Activated T-helper 2 cell treated with anti-CD3 and anti-CD28 coated beads, Interferon-gamma antibody, Interleukin-2, Interleukin-4, amounts not matched to agents 10 μg/mL and 5 μg/mL and 100 μg/mL, durations not matched to agents 14 hours and 24 hours and 36 hours (primary cell): Measurements from ENCODE around the gene SLC15A1. TPM values are rescaled to one million over a fixed set of nuclear protein-coding genes. Genes with fewer than 3 reads are reported as not detected.

ENCODE experiments used
- DNase-seq: peaks from one replicate; pipeline ENCODE4 v3.0.0; 2021; ENCODE audit warnings: low spot score
- H3K27ac Mint-ChIP-seq: one replicate; pipeline ENCODE4 v1.8.0; 2021; ENCODE audit warnings: mixed read lengths
- H3K27me3 Mint-ChIP-seq: one replicate; pipeline ENCODE4 v1.8.0; 2021; ENCODE audit warnings: low read depth, mixed read lengths
- H3K36me3 Mint-ChIP-seq: one replicate; pipeline ENCODE4 v1.8.0; 2021; ENCODE audit warnings: low read depth, mixed read lengths
- H3K4me1 Mint-ChIP-seq: one replicate; pipeline ENCODE4 v1.8.0; 2021; ENCODE audit warnings: low read depth, mixed read lengths
- H3K4me3 Mint-ChIP-seq: one replicate; pipeline ENCODE4 v1.8.0; 2021; ENCODE audit warnings: low read depth, mild to moderate bottlenecking, moderate library complexity, mixed read lengths
- H3K9me3 Mint-ChIP-seq: one replicate; pipeline ENCODE4 v1.8.0; 2021; ENCODE audit warnings: mixed read lengths
- intact Hi-C: fragments of 100-400 bp; cut with micrococcal nuclease; formaldehyde crosslinking; loops from one replicate; pipeline ENCODE4 v1.15.1; 2023
- total RNA-seq: library from RNA; stranded (reverse); gene quantifications from 2 replicates; pipeline ENCODE4 v1.2.3, GENCODE V29; 2022

The SLC15A1 gene
- total RNA-seq, 1 donor from 2014 or later, result not detected

GRCh38 chr13:98675066-98675465 lies 77.4 kb downstream of the SLC15A1 start:
- Mint-ChIP-seq H3K27me3 (peaks cover 8% of the 10 kb centered on the region), H3K27ac (no peak overlapping the region), H3K36me3 (no peaks in the 10 kb centered on the region), H3K4me3 (no peak overlapping the region), H3K9me3 (no peaks in the 10 kb centered on the region), H3K4me1 (no peaks in the 10 kb centered on the region)
- intact Hi-C loops, result no loop called here
- no peak for DNase-seq

DNA sequence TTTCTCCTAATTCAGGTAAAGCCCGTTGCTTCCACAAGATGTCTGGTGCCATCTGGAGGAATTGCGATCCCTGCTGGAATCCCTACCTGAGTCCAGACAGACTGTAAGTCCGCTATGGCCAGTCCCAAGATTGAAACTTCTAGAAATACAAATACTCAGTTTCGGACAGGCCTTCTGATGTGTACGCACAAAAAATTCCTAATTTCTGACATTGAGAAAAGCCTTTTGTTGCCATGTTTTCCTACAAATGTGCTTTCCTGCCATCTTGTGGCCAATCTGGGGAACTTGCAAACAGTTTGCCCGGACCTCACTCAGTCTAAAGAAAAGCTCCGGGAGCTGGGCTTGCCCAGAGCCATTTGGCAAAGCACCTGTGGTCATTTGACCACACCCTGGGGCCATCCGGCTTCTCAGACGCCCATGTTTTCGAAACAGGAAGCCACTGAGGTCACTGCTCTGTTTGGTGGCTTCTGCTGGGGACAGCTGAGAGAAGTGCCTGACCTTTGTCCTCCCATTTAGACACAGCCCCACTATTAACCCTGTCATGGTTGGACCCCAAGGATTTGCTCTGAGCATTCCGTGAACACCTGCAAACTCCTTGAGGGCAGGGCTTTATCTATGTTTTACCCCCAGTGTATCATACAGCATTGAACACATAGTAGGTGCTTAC lies 79.4 kb downstream of the SLC15A1 start:
- Mint-ChIP-seq H3K9me3 (no peaks in the 10 kb centered on the region), H3K27ac (no peak overlapping the region), H3K4me3 (no peak overlapping the region), H3K27me3 (peaks cover 14% of the 10 kb centered on the region), H3K4me1 (no peaks in the 10 kb centered on the region), H3K36me3 (no peaks in the 10 kb centered on the region)
- peak; percentile 23 for DNase-seq
- intact Hi-C loops, result loop anchor here (1.0 to 5.0 kb wide), 2 partner anchors 228 to 816 kb away; no protein-coding TSS in a partner anchor

DNA sequence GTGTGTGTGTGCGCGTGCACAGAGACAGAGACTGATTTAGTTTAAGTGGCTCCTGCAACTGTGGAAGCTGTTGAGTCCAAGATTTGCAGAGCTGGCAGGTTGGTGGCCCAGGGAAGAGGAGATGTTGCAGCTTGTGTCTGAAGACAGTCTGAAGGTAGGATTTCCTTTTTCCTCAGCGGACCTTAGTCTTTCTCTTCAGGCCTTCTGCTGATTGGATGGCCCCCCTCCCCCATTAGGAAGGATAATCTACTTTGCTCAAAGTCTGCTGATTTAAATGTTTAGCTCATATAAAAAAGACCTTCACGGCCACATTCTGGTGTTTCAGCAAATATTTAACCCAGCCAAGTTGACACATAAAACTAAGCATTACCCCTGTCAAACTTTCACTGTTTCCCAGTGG lies 84.3 kb downstream of the SLC15A1 start:
- Mint-ChIP-seq H3K36me3 (no peaks in the 10 kb centered on the region), H3K4me3 (no peak overlapping the region), H3K27ac (no peak overlapping the region), H3K9me3 (no peaks in the 10 kb centered on the region), H3K27me3 (peaks cover 31% of the 10 kb centered on the region), H3K4me1 (peaks cover 18% of the 10 kb centered on the region)
- intact Hi-C loops, result no loop called here
- DNase-seq, result no peak

GRCh38 chr13:98665638-98665995 lies 86.9 kb downstream of the SLC15A1 start:
- H3K9me3 Mint-ChIP-seq, result no peaks in the 10 kb centered on the region
- H3K27ac Mint-ChIP-seq, result no peak overlapping the region
- H3K4me3 Mint-ChIP-seq, result no peak overlapping the region
- intact Hi-C loops, result loop anchor here (2.0 kb wide), 2 partner anchors 91 to 691 kb away; no protein-coding TSS in a partner anchor
- H3K4me1 Mint-ChIP-seq, result peaks cover 18% of the 10 kb centered on the region
- H3K27me3 Mint-ChIP-seq, result peaks cover 35% of the 10 kb centered on the region
- no peaks in the 10 kb centered on the region for H3K36me3 Mint-ChIP-seq
- DNase-seq, result no peak

DNA sequence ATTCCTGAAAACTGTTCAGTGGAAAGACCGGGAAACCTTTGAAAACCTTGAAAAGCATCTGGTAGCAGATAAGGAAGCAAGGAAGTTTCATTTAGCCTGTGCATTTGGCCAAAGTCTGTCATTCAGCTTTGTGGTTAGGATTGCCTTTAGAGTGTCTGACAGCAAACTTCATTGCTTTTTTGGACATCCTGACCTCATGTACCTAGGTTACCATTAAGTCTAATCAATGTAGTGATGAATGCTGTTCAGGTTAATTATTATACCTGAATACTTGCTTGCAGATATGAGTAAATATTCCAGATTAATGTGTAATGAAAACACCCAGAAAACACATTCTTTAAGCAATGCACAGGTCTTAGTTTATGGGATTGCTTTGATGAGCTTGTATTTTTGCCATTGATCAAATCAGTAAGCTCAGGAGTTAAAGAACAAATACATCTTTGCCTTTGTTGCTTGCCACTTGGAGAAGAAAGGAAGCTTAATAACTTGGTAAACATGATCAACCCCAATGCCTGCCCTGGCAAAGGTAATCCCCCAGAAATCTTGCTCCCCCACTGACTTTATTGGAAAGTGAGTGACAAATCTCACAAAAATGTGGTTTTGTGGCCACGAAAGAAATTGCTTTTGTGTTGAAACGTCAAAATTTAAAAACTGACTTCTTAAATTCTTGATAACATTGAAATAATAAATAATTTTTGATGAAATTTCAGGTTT lies 87.4 kb downstream of the SLC15A1 start:
- Mint-ChIP-seq H3K4me1 (peaks cover 18% of the 10 kb centered on the region), H3K27ac (no peak overlapping the region), H3K4me3 (no peak overlapping the region), H3K36me3 (no peaks in the 10 kb centered on the region), H3K9me3 (no peaks in the 10 kb centered on the region), H3K27me3 (peaks cover 33% of the 10 kb centered on the region)
- intact Hi-C loops, result loop anchor here (1.0 to 2.0 kb wide), 4 partner anchors 69 to 690 kb away; no protein-coding TSS in a partner anchor
- no peak for DNase-seq

- intact Hi-C loops, result loop anchor here (1.0 to 2.0 kb wide), 4 partner anchors 68 to 690 kb away; no protein-coding TSS in a partner anchor
- Mint-ChIP-seq H3K9me3 (no peaks in the 10 kb centered on the region), H3K27ac (no peak overlapping the region), H3K27me3 (peaks cover 31% of the 10 kb centered on the region), H3K36me3 (no peaks in the 10 kb centered on the region), H3K4me1 (peaks cover 18% of the 10 kb centered on the region), H3K4me3 (no peak overlapping the region)
- no peak for DNase-seq
Measured at GRCh38 chr13:98664510-98664909, 88.0 kb downstream of the SLC15A1 start.

DNA sequence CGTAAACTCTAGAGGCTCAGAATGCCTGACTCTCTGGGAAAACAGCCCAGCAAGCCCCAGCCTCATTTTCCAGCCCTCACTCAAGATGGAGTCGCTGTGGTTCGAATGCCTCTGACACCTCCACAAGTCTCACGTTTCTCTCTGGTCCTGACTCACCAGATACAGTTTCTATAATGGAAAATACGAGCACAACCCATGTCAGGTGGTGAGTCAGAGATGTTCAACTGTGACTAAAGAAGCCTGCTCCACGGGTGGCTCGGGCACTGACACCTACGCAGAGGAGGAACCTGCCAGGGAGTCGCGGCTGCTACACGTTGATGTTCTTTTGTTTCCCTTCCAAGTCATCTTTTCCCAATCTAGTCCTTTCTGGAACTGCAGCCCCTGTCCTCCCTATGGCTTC lies 88.4 kb downstream of the SLC15A1 start:
- peak; percentile 18 for DNase-seq
- Mint-ChIP-seq H3K9me3 (no peaks in the 10 kb centered on the region), H3K36me3 (no peaks in the 10 kb centered on the region), H3K27ac (peak overlapping the region; percentile 58), H3K4me3 (no peak overlapping the region), H3K4me1 (peaks cover 18% of the 10 kb centered on the region), H3K27me3 (peaks cover 27% of the 10 kb centered on the region)
- intact Hi-C loops, result loop anchor here (1.0 to 2.0 kb wide), 4 partner anchors 68 to 689 kb away; no protein-coding TSS in a partner anchor

DNA sequence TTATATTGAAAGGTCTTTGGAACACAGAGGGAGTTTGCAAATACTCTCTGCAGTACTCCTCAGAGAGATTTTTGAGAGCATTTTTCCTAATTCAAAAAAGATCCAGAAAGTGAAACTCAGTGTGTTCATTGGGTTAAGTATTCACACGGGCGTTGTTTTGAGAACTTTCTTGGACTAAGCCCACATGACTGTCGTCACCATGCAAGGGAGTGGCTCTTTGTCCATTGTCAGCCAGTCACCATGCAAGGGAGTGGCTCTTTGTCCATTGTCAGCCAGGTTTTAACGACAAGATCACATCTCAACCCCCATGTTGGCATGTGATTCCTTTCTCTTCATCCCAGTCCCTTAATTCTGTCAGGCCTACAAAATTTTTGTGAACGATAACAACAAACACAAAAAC lies 94.3 kb downstream of the SLC15A1 start:
- peaks cover 2% of the 10 kb centered on the region for H3K4me1 Mint-ChIP-seq

DNA sequence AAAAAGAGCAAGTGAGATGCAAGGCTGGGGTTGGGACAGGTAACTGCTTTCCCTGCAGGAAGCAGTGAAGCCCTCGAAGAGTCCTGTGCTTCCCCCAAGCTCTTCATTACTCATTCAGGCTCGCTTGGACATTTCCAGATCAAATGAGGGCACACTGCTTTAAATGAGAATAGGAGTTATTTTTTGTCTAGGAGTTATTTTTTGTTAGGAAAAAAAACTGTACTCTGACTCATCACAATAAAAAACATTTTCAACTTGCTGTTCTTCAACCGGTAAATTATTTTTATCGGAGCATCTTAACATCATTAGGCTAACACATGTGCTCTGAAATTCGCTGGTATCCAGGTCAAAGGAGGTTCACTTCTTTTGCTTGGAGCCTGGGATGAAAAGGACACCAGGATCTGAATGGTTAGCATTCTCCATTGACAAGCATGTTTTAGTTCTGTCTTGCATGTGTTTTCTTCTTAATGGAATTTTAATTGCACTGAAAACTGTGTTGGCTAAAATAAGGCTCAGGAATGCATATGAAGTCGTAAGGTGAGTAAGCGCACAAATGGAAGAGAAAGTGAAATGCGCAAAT lies 94.9 kb downstream of the SLC15A1 start:
- intact Hi-C loops, result no loop called here
- peaks cover 2% of the 10 kb centered on the region for H3K4me1 Mint-ChIP-seq
- no peaks in the 10 kb centered on the region for H3K9me3 Mint-ChIP-seq
- peaks cover 9% of the 10 kb centered on the region for H3K27me3 Mint-ChIP-seq
- no peak overlapping the region for H3K27ac Mint-ChIP-seq
- no peak for DNase-seq
- H3K36me3 Mint-ChIP-seq, result no peaks in the 10 kb centered on the region
- no peak overlapping the region for H3K4me3 Mint-ChIP-seq

More for the DNA sequence above, 94.3 kb downstream of the SLC15A1 start:
- Mint-ChIP-seq H3K27me3 (peaks cover 9% of the 10 kb centered on the region), H3K4me3 (no peak overlapping the region), H3K36me3 (no peaks in the 10 kb centered on the region), H3K27ac (no peak overlapping the region), H3K9me3 (no peaks in the 10 kb centered on the region)
- intact Hi-C loops, result no loop called here
- DNase-seq, result no peak

DNA sequence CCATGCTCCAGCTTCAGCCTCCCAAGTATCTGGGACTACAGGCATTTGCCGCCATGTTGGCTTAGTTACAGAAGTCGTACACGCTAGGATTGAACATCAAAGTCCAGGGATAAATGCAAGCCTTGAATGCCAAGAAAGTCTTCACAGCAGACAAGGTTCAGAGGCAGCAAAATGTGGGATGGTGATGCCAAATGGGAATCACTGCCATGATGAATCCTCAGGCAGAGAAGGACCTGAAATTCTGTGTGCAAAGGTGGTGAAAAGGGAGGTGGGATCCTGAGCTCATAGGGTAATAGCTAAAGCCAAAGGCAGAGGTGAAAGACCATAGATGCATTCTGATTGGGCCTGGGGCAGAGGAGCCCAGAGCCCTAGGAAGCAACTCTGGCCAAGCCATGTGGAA lies 96.2 kb downstream of the SLC15A1 start:
- intact Hi-C loops, result no loop called here
- Mint-ChIP-seq H3K4me1 (peaks cover 2% of the 10 kb centered on the region), H3K27ac (no peak overlapping the region), H3K9me3 (no peaks in the 10 kb centered on the region), H3K27me3 (no peaks in the 10 kb centered on the region), H3K4me3 (no peak overlapping the region), H3K36me3 (no peaks in the 10 kb centered on the region)
- DNase-seq, result no peak

DNA sequence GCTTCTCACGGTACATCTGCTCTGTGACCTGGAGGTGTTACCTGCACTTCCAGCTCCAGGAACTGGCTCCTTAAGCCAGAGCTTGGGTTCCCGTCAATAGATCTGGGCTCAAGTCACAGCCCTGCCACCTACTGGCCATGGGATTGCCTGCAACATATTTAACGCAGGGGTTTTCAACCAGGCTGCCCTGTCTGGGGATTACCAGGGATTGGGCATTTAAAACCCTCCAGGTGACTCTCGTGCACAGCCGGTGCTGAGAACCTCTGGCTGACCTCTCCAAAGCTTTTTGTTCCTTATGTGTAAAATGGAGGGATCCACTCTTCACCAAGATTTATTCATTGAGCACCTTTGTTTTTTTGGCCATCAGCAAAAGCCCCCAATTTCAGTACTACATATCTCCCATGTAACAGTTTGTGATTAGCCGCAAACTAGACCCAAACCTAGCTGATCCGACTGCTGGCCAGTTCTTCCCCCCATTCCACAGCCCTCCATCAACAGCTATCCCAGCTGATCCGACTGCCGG lies 98.9 kb downstream of the SLC15A1 start:
- no peaks in the 10 kb centered on the region for H3K27me3 Mint-ChIP-seq
- no peaks in the 10 kb centered on the region for H3K9me3 Mint-ChIP-seq
- no peaks in the 10 kb centered on the region for H3K36me3 Mint-ChIP-seq
- peak; percentile 51 for DNase-seq
- H3K4me3 Mint-ChIP-seq, result no peak overlapping the region
- intact Hi-C loops, result loop anchor here (1.0 to 2.0 kb wide), 2 partner anchors 177 to 208 kb away; no protein-coding TSS in a partner anchor
- peaks cover 2% of the 10 kb centered on the region for H3K4me1 Mint-ChIP-seq
- H3K27ac Mint-ChIP-seq, result no peak overlapping the region

DNA sequence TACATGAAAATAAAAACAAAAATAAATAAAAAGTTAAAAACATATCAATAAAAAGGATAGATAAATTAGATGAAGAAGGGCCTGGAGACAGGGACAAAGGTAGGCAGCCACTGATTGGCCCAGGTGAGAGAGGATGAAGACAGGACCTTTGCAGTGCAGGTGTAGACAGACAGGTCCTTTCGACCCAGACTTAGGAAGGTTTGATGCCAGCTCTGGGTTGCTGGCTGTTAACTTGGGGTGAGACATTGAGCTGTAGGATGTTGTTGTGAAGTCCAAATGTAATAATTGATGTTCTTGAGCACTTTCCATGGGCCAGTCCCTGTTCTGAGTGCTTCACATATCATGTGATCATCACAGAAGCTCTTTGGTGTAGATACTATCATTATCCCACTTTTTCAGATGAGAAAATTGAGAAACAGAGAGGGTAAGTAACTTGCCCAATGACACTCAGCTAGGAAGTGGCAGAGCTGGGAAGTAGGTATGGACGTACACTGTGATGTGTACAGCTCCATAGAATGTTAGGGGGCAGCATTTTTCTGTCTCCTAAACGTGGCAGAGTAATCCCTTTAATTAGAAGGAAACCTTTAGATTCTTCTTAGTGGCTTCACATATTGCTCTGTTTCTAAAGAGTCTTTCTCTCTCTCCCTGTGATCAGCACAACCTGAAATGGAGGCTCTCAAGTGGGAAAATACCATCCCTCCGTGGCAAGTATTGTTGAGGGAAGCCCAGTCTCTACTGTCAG lies 99.6 kb downstream of the SLC15A1 start:
- Mint-ChIP-seq H3K27me3 (peaks cover 2% of the 10 kb centered on the region), H3K36me3 (no peaks in the 10 kb centered on the region), H3K9me3 (no peaks in the 10 kb centered on the region), H3K27ac (no peak overlapping the region), H3K4me1 (peaks cover 2% of the 10 kb centered on the region), H3K4me3 (no peak overlapping the region)
- intact Hi-C loops, result loop anchor here (1.0 to 2.0 kb wide), 2 partner anchors 176 to 208 kb away; no protein-coding TSS in a partner anchor
- no peak for DNase-seq
